ENCODE data around the gene PPP2R3A. TPM values are rescaled to one million over a fixed set of nuclear protein-coding genes. Genes with fewer than 3 reads are reported as not detected.
A peak's percentile ranks its signal among the peaks of the same experiment; 100 is the strongest.
"Not testable (repeated sequence)": the region's sequence is repeated elsewhere in the genome, so short reads cannot be mapped to it uniquely, and the experiment has no call there.

Gene PPP2R3A
- total RNA-seq, 1 experiment from 2014 or later = 1.1 TPM

- no TSS peak for BruUV-seq (replicated peaks)
- H3K9me3 ChIP-seq (ENCODE audit: low read depth, low read length, poor library complexity, severe bottlenecking) = no peaks in the 10 kb centered on the region
- peaks cover 13% of the 10 kb centered on the region for H3K36me3 ChIP-seq (ENCODE audit: insufficient read depth, low read length, poor library complexity, severe bottlenecking)
- intact Hi-C loops (cut with micrococcal nuclease; ENCODE audit: unreplicated experiment) = no loop called here
- CTCF ChIA-PET = no interaction called here
- POLR2A ChIA-PET (ENCODE audit: low non-redundant PET) = no interaction called here
- H3K27me3 ChIP-seq (replicated peaks; ENCODE audit: insufficient read depth, low read depth, low read length, poor library complexity) = no peaks in the 10 kb centered on the region
- no peak overlapping the region for H3K4me3 ChIP-seq (ENCODE audit: low read depth, low read length, poor library complexity, severe bottlenecking)
- peak overlapping the region; percentile 2 for H3K27ac ChIP-seq (ENCODE audit: low read depth, low read length, poor library complexity, severe bottlenecking)
- no peak for DNase-seq (ENCODE audit: low spot score)
- H3K4me1 ChIP-seq (ENCODE audit: insufficient read depth, low read length, poor library complexity, severe bottlenecking) = peaks cover 26% of the 10 kb centered on the region
- no peak for TF ChIP-seq EZH2 (IDR thresholded peaks at IDR 0.05; ENCODE audit: borderline replicate concordance, low read depth, low read length, poor library complexity, severe bottlenecking)
- no peak for TF ChIP-seq CTCF (conservative IDR thresholded peaks at IDR 0.05; ENCODE audit: low read depth, low read length)
Observed at GRCh38 chr3:136152963-136153362, 187.4 kb downstream of the PPP2R3A start.

GRCh38 chr3:136161516-136161915 is 196.0 kb downstream of the PPP2R3A start:
- no peak for TF ChIP-seq CTCF (conservative IDR thresholded peaks at IDR 0.05; ENCODE audit: low read depth, low read length)
- TF ChIP-seq EZH2 (IDR thresholded peaks at IDR 0.05; ENCODE audit: borderline replicate concordance, low read depth, low read length, poor library complexity, severe bottlenecking) = no peak
- intact Hi-C loops (cut with micrococcal nuclease; ENCODE audit: unreplicated experiment) = no loop called here
- no peak overlapping the region for H3K27ac ChIP-seq (ENCODE audit: low read depth, low read length, poor library complexity, severe bottlenecking)
- CTCF ChIA-PET = no interaction called here
- no peaks in the 10 kb centered on the region for H3K27me3 ChIP-seq (replicated peaks; ENCODE audit: insufficient read depth, low read depth, low read length, poor library complexity)
- POLR2A ChIA-PET (ENCODE audit: low non-redundant PET) = no interaction called here
- no peak for DNase-seq (ENCODE audit: low spot score)
- no peaks in the 10 kb centered on the region for H3K36me3 ChIP-seq (ENCODE audit: insufficient read depth, low read length, poor library complexity, severe bottlenecking)
- peaks cover 24% of the 10 kb centered on the region for H3K4me1 ChIP-seq (ENCODE audit: insufficient read depth, low read length, poor library complexity, severe bottlenecking)
- H3K9me3 ChIP-seq (ENCODE audit: low read depth, low read length, poor library complexity, severe bottlenecking) = no peaks in the 10 kb centered on the region
- H3K4me3 ChIP-seq (ENCODE audit: low read depth, low read length, poor library complexity, severe bottlenecking) = no peak overlapping the region
- no TSS peak for BruUV-seq (replicated peaks)

- ChIA-PET POLR2A (ENCODE audit: low non-redundant PET) (no interaction called here), CTCF (no interaction called here)
- H3K36me3 ChIP-seq (ENCODE audit: insufficient read depth, low read length, poor library complexity, severe bottlenecking) = no peaks in the 10 kb centered on the region
- no peaks in the 10 kb centered on the region for H3K27me3 ChIP-seq (replicated peaks; ENCODE audit: insufficient read depth, low read depth, low read length, poor library complexity)
- intact Hi-C loops (cut with micrococcal nuclease; ENCODE audit: unreplicated experiment) = no loop called here
- peaks cover 32% of the 10 kb centered on the region for H3K4me1 ChIP-seq (ENCODE audit: insufficient read depth, low read length, poor library complexity, severe bottlenecking)
- no peak overlapping the region for H3K4me3 ChIP-seq (ENCODE audit: low read depth, low read length, poor library complexity, severe bottlenecking)
- TF ChIP-seq CTCF (conservative IDR thresholded peaks at IDR 0.05; ENCODE audit: low read depth, low read length) = no peak
- no peak for TF ChIP-seq EZH2 (IDR thresholded peaks at IDR 0.05; ENCODE audit: borderline replicate concordance, low read depth, low read length, poor library complexity, severe bottlenecking)
- no peak for DNase-seq (ENCODE audit: low spot score)
- H3K9me3 ChIP-seq (ENCODE audit: low read depth, low read length, poor library complexity, severe bottlenecking) = no peaks in the 10 kb centered on the region
- no TSS peak for BruUV-seq (replicated peaks)
- H3K27ac ChIP-seq (ENCODE audit: low read depth, low read length, poor library complexity, severe bottlenecking) = no peak overlapping the region
Observed at GRCh38 chr3:136162322-136162721, 196.8 kb downstream of the PPP2R3A start.

- intact Hi-C loops (cut with micrococcal nuclease; ENCODE audit: unreplicated experiment); H3K27ac ChIP-seq (ENCODE audit: low read depth, low read length, poor library complexity, severe bottlenecking); POLR2A ChIA-PET (ENCODE audit: low non-redundant PET); H3K27me3 ChIP-seq (replicated peaks; ENCODE audit: insufficient read depth, low read depth, low read length, poor library complexity); H3K4me3 ChIP-seq (ENCODE audit: low read depth, low read length, poor library complexity, severe bottlenecking); H3K36me3 ChIP-seq (ENCODE audit: insufficient read depth, low read length, poor library complexity, severe bottlenecking); H3K9me3 ChIP-seq (ENCODE audit: low read depth, low read length, poor library complexity, severe bottlenecking); CTCF ChIA-PET: not testable (repeated sequence)
- TSS peak; percentile 2 for BruUV-seq (replicated peaks)
- DNase-seq (ENCODE audit: low spot score) = peak; percentile 26
- peaks cover 39% of the 10 kb centered on the region for H3K4me1 ChIP-seq (ENCODE audit: insufficient read depth, low read length, poor library complexity, severe bottlenecking)
Observed at GRCh38 chr3:136163607-136164006, 198.1 kb downstream of the PPP2R3A start.

Measured in A673 (cell line).